Left lung (tissue), 10 donors: ENCODE results near the gene ZIM2. TPM values are rescaled to one million over a fixed set of nuclear protein-coding genes. Genes with fewer than 3 reads are reported as not detected.

Source experiments
- ATAC-seq: fragments of 200-7000 bp; cut with Tn5 transposase; one replicate; pipeline ENCODE4 v1.9.1; 2020; ENCODE audit warnings: moderate library complexity
- DNase-seq, 4 donors: peaks; one replicate each; pipeline ENCODE4 v3.0.0-alpha.2; 2013 to 2020
- H3K27ac ChIP-seq, 2 donors: fragments of 200-600 bp; sonication (generic) in 1 of 2; one replicate each; pipeline versions ENCODE4 v1.5.0 to v1.8.0; 2020 to 2021
- H3K27me3 ChIP-seq, 2 donors: fragments of 200-600 bp; sonication (generic) in 1 of 2; one replicate each; pipeline versions ENCODE4 v1.5.0 to v1.8.0; 2020 to 2021
- H3K36me3 ChIP-seq, 2 donors: fragments of 200-600 bp; sonication (generic) in 1 of 2; one replicate each; pipeline versions ENCODE4 v1.5.0 to v1.8.0; 2020 to 2021
- H3K4me1 ChIP-seq, 2 donors: fragments of 200-600 bp; one replicate each; pipeline ENCODE4 v1.8.0; 2021
- H3K4me3 ChIP-seq, 2 donors: fragments of 200-600 bp; sonication (generic) in 1 of 2; one replicate each; pipeline versions ENCODE4 v1.5.0 to v1.8.0; 2020 to 2021; ENCODE audit warnings: mild to moderate bottlenecking in 1 of 2
- H3K9me3 ChIP-seq, 2 donors: fragments of 200-600 bp; sonication (generic) in 1 of 2; one replicate each; pipeline versions ENCODE4 v1.5.0 to v1.8.0; 2020 to 2021
- CTCF ChIP-seq, 2 donors: fragments of 200-600 bp; sonication (generic) in 1 of 2; IDR thresholded peaks; one replicate each; pipeline versions ENCODE4 v1.5.0 to v1.8.0; 2021; ENCODE audit warnings: antibody characterized with exemption in 2 of 2
- intact Hi-C, 2 donors: fragments of 100-400 bp; cut with DNase I; formaldehyde crosslinking; loops; one replicate each; pipeline versions ENCODE4 v1.11.2 to v1.14.2; 2022
- polyA plus RNA-seq, 6 donors: library from polyadenylated mRNA; unstranded; fragments of 120-200 nt; gene quantifications; one replicate each; pipeline ENCODE4 v1.2.1, GENCODE V29; 2013; ENCODE audit not compliant: insufficient read length in 6 of 6
- total RNA-seq, 2 donors: library from RNA; stranded (reverse); fragmentation: NEBNext Ultra II Directional; extraction: Animal tissue kit (Norgen Biotek cat#: 25700); gene quantifications; one replicate each; pipeline ENCODE4 v1.2.1, GENCODE V29; 2021
- donor health status: DM: no; HTN: yes; CAD: no.
- donor health status: DM: no; HTN: no; CAD: no.

The ZIM2 gene
- total and polyA plus RNA-seq, 8 donors = 0.12 to 2.9 (median 1.8) TPM

GRCh38 chr19:56877069-56877715 lies 36.7 kb upstream of the ZIM2 start:
- H3K9me3 ChIP-seq = peaks cover 0 to 82% of the 10 kb centered on the region in 2 donors
- H3K36me3 ChIP-seq = no peaks in the 10 kb centered on the region
- ATAC-seq = no peak
- H3K27me3 ChIP-seq = no peaks in the 10 kb centered on the region
- H3K4me1 ChIP-seq = no peaks in the 10 kb centered on the region
- no peak for TF ChIP-seq CTCF (IDR thresholded peaks at IDR 0.05)
- H3K27ac ChIP-seq = no peak overlapping the region
- no peak for DNase-seq
- H3K4me3 ChIP-seq = no peak overlapping the region
- intact Hi-C loops = no loop called here

- intact Hi-C loops = no loop called here
- no peak for DNase-seq
- ATAC-seq = no peak
- Histone ChIP-seq H3K4me1 (no peaks in the 10 kb centered on the region), H3K27me3 (no peaks in the 10 kb centered on the region), H3K27ac (no peak overlapping the region), H3K4me3 (no peak overlapping the region), H3K36me3 (no peaks in the 10 kb centered on the region), H3K9me3 (peaks cover 0 to 80% of the 10 kb centered on the region in 2 donors)
- no peak for TF ChIP-seq CTCF (IDR thresholded peaks at IDR 0.05)
Observed at GRCh38 chr19:56875717-56876116, 35.2 kb upstream of the ZIM2 start.

- TF ChIP-seq CTCF (IDR thresholded peaks at IDR 0.05) = no peak
- no peak for ATAC-seq
Observed at GRCh38 chr19:56874530-56874929, 34.0 kb upstream of the ZIM2 start.

DNA sequence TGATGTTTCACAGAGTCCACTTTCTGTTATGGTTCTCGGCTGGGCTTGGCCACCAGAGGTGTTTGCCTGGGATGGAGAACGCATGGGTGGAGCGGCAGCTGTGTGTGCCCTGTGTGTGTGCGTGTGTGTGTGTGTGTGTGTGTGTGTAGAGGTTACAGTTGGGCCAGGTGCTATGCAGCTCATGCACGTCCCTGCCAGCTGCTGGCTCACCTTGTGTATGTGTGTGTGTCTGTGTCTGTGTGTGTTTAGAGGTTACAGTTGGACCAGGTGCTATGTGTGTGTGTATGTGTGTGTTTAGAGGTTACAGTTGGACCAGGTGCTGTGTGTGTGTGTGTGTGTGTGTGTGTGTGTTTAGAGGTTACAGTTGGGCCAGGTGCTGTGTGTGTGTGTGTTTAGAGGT lies 33.0 kb upstream of the ZIM2 start:
- intact Hi-C loops = no loop called here

More at GRCh38 chr19:56874530-56874929, 34.0 kb upstream of the ZIM2 start:
- intact Hi-C loops = no loop called here
- H3K9me3 ChIP-seq = peaks cover 0 to 78% of the 10 kb centered on the region in 2 donors
- no peaks in the 10 kb centered on the region for H3K36me3 ChIP-seq
- no peak overlapping the region for H3K4me3 ChIP-seq
- H3K27me3 ChIP-seq = no peaks in the 10 kb centered on the region
- H3K27ac ChIP-seq = no peak overlapping the region
- DNase-seq = no peak
- no peaks in the 10 kb centered on the region for H3K4me1 ChIP-seq

DNA sequence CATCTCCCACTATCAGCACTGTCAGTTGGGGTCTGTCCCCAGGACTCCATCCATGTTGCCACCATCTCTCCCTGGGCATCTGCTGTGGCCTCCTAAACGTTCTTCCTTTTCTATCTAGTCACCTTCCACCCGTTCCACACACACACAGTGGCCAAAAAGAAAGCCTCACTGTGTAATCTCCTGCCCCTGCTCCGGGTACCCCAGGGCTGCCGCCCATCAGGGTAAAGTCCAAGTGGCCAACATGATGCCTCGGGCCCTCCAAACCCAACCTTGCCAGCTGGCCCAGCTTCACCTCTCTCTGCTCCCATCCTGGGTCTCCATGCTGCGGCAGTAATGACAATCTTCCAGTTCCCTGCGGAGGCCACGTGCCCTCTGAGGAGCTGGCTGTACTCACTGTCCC lies 29.4 kb upstream of the ZIM2 start:
- no peak overlapping the region for H3K27ac ChIP-seq
- no peak for ATAC-seq

More for the DNA sequence above, 33.0 kb upstream of the ZIM2 start:
- Histone ChIP-seq H3K36me3 (no peaks in the 10 kb centered on the region), H3K4me3 (no peak overlapping the region), H3K9me3 (peaks cover 0 to 74% of the 10 kb centered on the region in 2 donors), H3K4me1 (no peaks in the 10 kb centered on the region), H3K27ac (no peak overlapping the region), H3K27me3 (no peaks in the 10 kb centered on the region)
- no peak for ATAC-seq
- TF ChIP-seq CTCF (IDR thresholded peaks at IDR 0.05) = no peak
- no peak for DNase-seq

More for the DNA sequence above, 29.4 kb upstream of the ZIM2 start:
- no peaks in the 10 kb centered on the region for H3K4me1 ChIP-seq
- peaks cover 0 to 56% of the 10 kb centered on the region in 2 donors for H3K9me3 ChIP-seq
- H3K27me3 ChIP-seq = peaks cover 0 to 12% of the 10 kb centered on the region in 2 donors
- intact Hi-C loops = no loop called here
- DNase-seq = no peak
- H3K36me3 ChIP-seq = no peaks in the 10 kb centered on the region
- no peak for TF ChIP-seq CTCF (IDR thresholded peaks at IDR 0.05)
- no peak overlapping the region for H3K4me3 ChIP-seq
